Neural cell (in vitro differentiated cells): ENCODE measurements around the gene MGAT5.

Experiments
- CTCF ChIP-seq: fragments of 450-650 bp; IDR thresholded peaks from 2 replicates; pipeline ENCODE4 v1.5.1; 2014; ENCODE audit warnings: antibody characterized with exemption, mild to moderate bottlenecking, moderate library complexity; ENCODE audit not compliant: poor library complexity, severe bottlenecking
- EP300 ChIP-seq: fragments of 450-650 bp; conservative IDR thresholded peaks from 2 replicates; pipeline ENCODE4 v1.6.1; 2014; ENCODE audit warnings: antibody characterized with exemption, mild to moderate bottlenecking, moderate library complexity; ENCODE audit not compliant: poor library complexity, severe bottlenecking
- EZH2 ChIP-seq: fragments of 200-600, 300-800 bp; shearing (Covaris generic), sonication (generic); IDR thresholded peaks from 2 replicates; pipeline ENCODE4 v1.6.1; 2014; ENCODE audit warnings: antibody characterized with exemption, low read length, borderline replicate concordance, mild to moderate bottlenecking; ENCODE audit not compliant: insufficient read depth, poor library complexity, severe bottlenecking
- MXI1 ChIP-seq: fragments of 450-650 bp; conservative IDR thresholded peaks from 2 replicates; pipeline ENCODE4 v1.6.1; 2014; ENCODE audit warnings: antibody characterized with exemption, mild to moderate bottlenecking; ENCODE audit not compliant: poor library complexity, severe bottlenecking
- POLR2AphosphoS5 ChIP-seq: IDR thresholded peaks from 2 replicates; pipeline ENCODE4 v1.6.1; 2012
- RAD21 ChIP-seq: fragments of 450-650 bp; conservative IDR thresholded peaks from 2 replicates; pipeline ENCODE4 v1.6.1; 2014; ENCODE audit warnings: antibody characterized with exemption, mild to moderate bottlenecking, moderate library complexity

- TF ChIP-seq CTCF, result no peak
- TF ChIP-seq MXI1, result no peak
- no peak for TF ChIP-seq EP300
- no peak for TF ChIP-seq RAD21
- no peak for TF ChIP-seq POLR2AphosphoS5
- no peak for TF ChIP-seq EZH2
These were observed 25.4 kb upstream of the MGAT5 start for GRCh38 chr2:134228493-134228903.
